HG03064 (cell line): Measurements from ENCODE around the gene MNX1.

ENCODE experiments used
- ATAC-seq: cut with Tn5 transposase; IDR thresholded peaks from one replicate; pipeline ENCODE4 v1.9.1; 2021; ENCODE audit warnings: low read depth; ENCODE audit not compliant: unreplicated experiment

The MNX1 gene

GRCh38 chr7:156984174-156984891 is 26.1 kb downstream of the MNX1 start:
- ATAC-seq = no peak

- no peak for ATAC-seq
Measured at GRCh38 chr7:156979711-156980110, 30.8 kb downstream of the MNX1 start.

GRCh38 chr7:156979007-156979606 is 31.4 kb downstream of the MNX1 start:
- no peak for ATAC-seq

GRCh38 chr7:156975620-156976019 is 34.8 kb downstream of the MNX1 start:
- no peak for ATAC-seq

- no peak for ATAC-seq
Measured at GRCh38 chr7:156969972-156970420, 40.5 kb downstream of the MNX1 start.

- ATAC-seq = no peak
Measured at GRCh38 chr7:156968183-156968582, 42.3 kb downstream of the MNX1 start.

- no peak for ATAC-seq
Measured at GRCh38 chr7:156966387-156966786, 44.1 kb downstream of the MNX1 start.

GRCh38 chr7:156964971-156965370 is 45.5 kb downstream of the MNX1 start:
- ATAC-seq = no peak

GRCh38 chr7:156963472-156963871 is 47.0 kb downstream of the MNX1 start:
- ATAC-seq = no peak

GRCh38 chr7:156962897-156963296 is 47.6 kb downstream of the MNX1 start:
- ATAC-seq = no peak

GRCh38 chr7:156962145-156962544 is 48.3 kb downstream of the MNX1 start:
- ATAC-seq = no peak

GRCh38 chr7:156956727-156957126 is 53.7 kb downstream of the MNX1 start:
- ATAC-seq = no peak

- ATAC-seq = no peak
Measured at GRCh38 chr7:156954941-156955340, 55.5 kb downstream of the MNX1 start.
